Caki2 (cell line): ENCODE data around the gene FUT7. TPM values are rescaled to one million over a fixed set of nuclear protein-coding genes. Genes with fewer than 3 reads are reported as not detected.

Experiments
- DNase-seq: peaks from one replicate; pipeline ENCODE4 v3.0.0-alpha.2; 2015; ENCODE audit warnings: low read depth
- in situ Hi-C: cut with HindIII; loops from 2 replicates; pipeline ENCODE4 v1.10.0; 2016; ENCODE audit warnings: low sequenced_read_pairs, low pct_unique_long_range_greater_than_20kb, mixed read lengths
- total RNA-seq: library from RNA; depleted of rRNA; stranded (reverse); fragments of >200 nt; shearing (Covaris generic); gene quantifications from 2 replicates; pipeline ENCODE4 v1.2.3, GENCODE V29; 2014; ENCODE audit warnings: low replicate concordance; rRNA removed

Gene FUT7, protein sequence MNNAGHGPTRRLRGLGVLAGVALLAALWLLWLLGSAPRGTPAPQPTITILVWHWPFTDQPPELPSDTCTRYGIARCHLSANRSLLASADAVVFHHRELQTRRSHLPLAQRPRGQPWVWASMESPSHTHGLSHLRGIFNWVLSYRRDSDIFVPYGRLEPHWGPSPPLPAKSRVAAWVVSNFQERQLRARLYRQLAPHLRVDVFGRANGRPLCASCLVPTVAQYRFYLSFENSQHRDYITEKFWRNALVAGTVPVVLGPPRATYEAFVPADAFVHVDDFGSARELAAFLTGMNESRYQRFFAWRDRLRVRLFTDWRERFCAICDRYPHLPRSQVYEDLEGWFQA
- not detected in 2 replicates for total RNA-seq

DNA sequence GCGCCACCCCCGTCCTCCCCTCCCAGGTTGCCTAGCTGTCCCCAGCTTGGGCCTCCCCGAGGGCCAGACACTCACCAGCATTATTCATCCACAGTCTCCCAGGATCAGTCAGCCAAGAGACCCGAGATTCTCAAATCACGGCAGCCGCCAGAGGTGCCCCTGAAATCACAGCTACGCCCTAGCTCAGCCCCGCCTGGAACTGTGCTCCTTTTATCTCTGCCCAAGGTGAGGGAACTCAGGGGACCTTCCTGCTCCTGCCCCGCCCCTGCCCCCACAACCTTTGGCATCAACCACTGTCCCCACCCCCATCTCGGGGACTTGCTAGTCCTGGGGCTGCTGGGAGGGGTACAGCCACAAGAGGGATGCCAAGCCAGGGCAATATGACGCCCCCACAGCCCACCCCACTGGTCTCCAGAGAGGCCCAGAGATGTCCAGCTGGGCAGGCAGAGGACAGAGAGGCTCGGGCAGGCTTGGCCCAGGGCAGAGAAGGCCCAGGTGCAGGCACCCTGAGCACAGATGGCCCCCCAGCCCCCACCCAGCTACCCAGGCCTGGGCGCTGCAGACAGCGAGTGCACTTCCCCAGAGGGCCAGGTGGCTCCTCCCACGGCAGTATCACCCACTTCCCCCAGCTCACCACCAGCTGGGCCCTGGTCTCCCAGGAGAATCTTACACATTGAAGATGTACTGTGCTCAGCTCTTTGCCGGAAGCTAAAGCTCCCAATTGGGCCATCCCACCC lies at the start of gene FUT7:
FUT7 (minus strand) TSS at position 185 of the 737 bp plus-strand sequence; CDS start at position 88, 97 bp downstream.
- DNase-seq: no peak
- in situ Hi-C loops: no loop called here

DNA sequence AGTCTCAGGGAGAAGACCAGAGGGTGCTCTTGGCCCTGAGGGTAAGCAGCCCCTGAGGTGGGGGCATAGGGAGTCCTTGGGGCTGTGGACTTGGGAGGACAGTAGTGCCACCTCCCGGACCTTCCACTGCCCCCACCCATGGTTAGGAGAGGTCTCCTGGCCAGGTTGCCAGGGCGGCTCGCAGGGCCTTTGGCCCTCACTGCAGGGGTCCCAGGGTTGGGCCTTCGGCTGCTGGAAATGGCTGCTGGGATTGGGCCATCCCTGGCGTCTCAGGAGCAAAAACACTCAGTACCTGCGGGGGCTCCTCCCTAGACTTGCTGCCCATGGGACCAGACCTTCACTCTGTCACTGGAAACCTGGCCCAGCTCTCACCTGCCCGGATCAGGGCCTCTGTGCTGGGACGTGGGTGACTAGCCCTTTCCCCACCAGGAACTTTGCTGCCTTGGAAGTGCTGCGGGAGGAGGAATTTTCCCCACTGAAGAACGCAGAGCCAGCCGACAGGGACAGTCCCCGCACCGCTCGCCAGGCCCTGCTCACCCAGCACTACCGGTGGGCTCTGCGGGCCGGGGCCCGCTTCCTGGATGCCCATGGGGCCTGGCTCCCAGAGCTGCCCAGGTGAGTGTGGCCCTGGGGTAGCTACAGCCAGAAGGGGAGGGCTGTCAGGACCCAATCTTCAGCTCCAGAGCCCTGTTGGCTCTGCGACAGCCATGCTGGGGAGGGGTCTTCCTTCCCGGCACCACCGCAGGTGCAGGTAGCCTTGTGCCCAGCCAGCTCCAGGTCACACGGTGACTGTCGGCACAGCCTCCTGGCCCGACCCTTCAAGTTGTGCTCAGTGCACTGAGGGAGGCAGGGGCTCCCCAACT lies 48.6 kb upstream of the FUT7 start:
- in situ Hi-C loops: no loop called here
- DNase-seq: no peak

DNA sequence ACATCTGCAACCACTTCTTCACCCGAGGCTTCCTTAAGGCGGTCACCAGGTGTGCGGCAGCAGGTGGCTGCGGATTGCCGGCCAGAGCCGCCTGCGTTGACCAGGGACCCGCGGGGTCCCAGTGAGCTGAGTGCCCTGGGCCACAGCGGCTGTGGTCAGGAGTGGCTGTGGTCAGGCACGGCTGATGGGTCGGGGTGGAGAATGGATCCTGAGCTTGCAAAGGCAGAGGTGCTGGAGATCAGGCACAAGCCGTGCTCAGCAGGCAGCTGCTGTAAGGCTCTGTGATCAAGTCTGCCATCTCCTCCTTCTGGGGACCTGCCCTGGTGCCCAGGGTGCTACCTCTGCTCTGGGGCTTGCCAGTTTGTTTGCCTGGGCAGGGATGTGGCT lies 47.5 kb upstream of the FUT7 start:
- in situ Hi-C loops: no loop called here

GRCh38 chr9:137078701-137079400 lies 47.0 kb upstream of the FUT7 start:
- no peak for DNase-seq
- in situ Hi-C loops: no loop called here

More for the DNA sequence above, 47.5 kb upstream of the FUT7 start:
- no peak for DNase-seq

DNA sequence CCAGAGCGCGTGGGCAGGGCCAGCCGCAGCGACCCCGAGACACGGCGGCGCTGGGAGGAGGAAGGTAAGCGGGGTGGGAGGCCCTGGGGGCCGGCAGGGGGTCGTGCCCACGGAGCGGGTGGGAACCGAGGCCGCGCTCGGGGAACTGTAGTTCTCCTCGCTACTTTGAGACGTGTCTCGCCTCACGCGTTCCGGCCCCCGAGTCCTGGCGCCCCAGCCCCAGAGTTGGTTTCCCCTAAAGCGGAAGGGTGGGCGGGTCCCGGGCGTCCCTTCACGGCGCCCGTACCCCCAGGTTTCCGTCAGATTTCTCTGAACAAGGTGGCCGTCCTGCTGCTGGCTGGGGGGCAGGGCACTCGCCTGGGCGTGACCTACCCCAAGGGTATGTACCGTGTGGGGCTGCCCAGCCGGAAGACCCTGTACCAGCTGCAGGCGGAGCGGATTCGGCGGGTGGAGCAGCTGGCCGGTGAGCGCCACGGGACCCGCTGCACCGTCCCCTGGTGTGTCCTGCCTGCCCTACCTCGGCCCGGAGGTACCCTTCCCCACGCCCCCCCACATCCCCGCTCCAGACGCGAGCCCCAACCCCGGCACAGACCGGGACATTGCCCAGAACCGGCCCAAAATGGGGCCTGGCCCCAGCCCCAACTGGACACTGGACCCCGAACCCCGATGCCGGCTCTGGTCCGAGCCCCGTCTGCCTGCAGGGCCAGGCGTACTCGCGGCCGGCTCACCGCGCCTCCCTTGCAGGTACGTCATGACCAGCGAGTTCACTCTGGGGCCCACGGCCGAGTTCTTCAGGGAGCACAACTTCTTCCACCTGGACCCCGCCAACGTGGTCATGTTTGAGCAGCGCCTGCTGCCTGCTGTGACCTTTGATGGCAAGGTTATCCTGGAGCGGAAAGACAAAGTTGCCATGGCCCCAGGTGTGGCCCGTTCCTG lies 46.1 kb upstream of the FUT7 start:
- in situ Hi-C loops: no loop called here
- no peak for DNase-seq

GRCh38 chr9:137077010-137077747 lies 45.3 kb upstream of the FUT7 start, which contains the start of gene UAP1L1:
TSS of gene UAP1L1 (plus strand) at chr9:137077517. CDS start at chr9:137077533, 16 bp downstream.
- DNase-seq: no peak
- in situ Hi-C loops: no loop called here

DNA sequence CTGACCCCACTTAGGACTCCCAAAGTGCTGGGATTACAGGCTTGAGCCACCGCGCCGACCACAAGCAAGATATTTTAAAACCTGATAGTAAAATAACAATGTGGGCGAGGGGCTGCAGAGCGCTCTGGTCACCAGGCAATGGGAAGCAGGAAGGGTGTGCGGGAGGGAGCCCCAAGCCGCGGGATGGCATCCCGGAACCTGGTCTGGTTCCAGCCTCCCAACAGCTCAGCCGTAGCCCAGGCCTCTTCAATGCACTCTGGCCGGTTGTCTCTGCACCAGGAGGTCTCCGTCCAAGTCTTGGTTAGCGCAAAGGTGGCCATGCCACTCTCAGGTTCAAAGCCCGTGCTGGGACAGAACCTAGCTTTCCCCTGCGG lies 44.7 kb upstream of the FUT7 start:
- in situ Hi-C loops: no loop called here
- DNase-seq: no peak

GRCh38 chr9:137075275-137075775 lies 43.4 kb upstream of the FUT7 start:
- in situ Hi-C loops: no loop called here
- DNase-seq: no peak

GRCh38 chr9:137074657-137075274 lies 42.9 kb upstream of the FUT7 start:
- no peak for DNase-seq
- in situ Hi-C loops: no loop called here

DNA sequence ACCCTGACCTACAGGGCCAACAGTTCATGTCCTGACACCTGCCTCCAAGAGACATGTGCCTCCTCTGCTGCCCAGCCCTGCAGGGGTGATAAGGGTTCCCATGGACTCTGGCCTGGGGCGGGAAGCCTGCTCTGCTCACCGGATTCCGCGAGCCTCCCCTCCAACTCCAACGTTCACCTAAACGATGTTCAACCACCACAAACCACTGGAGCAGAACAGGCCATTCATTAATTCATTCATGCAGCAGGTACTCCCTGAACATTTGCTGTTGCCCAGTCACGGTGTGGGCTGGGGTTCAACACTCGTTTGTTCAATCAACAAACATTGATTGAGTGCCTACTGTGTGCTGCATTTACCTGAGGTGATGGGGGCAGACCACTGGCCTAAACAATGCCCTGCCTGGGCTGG lies 42.1 kb upstream of the FUT7 start:
- in situ Hi-C loops: no loop called here

GRCh38 chr9:137071282-137071681 lies 39.4 kb upstream of the FUT7 start:
- in situ Hi-C loops: no loop called here
- no peak for DNase-seq

More for the DNA sequence above, 42.1 kb upstream of the FUT7 start:
- no peak for DNase-seq

- in situ Hi-C loops: no loop called here
- DNase-seq: no peak
These were observed 39.0 kb upstream of the FUT7 start for GRCh38 chr9:137070906-137071275.

DNA sequence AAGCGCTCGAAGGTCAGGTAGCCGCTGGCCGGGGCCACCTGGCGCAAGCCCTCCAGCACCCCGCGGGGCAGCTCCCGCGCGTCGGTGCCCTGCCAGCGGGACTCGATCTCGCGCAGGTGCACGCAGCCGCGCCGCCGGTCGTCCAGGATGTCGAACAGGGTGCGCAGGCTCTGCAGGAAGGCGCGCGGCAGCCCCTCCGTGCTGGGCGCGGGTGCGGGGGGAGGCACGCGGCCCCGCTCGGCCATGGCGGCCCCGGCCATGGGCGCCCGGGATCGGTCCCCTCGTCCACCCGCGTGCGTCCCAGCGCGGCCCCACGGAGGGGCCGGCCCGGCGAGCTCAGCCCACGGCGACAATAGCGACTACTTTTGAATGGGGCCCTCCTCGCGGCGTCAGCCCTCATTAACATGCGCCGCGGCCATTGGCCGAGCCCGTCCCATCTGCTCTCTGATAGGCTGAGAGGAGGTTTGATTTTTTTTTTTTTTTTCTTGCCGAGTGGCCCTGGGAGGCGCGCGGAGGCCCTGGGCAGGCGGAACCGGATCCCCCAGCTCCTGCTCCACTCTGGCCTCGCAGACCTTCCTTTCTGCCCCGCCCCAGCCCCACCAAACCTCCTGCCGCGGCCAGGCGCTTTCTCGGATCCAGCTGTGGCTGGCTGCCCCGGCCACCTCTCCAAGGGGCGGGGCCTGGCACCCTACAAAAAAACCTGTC lies 38.5 kb upstream of the FUT7 start, which contains the start of gene SAPCD2:
SAPCD2 (minus strand) TSS at position 357 of the 705 bp plus-strand sequence; CDS start at position 260, 97 bp downstream.
- DNase-seq: peak; percentile 96
- in situ Hi-C loops: no loop called here

DNA sequence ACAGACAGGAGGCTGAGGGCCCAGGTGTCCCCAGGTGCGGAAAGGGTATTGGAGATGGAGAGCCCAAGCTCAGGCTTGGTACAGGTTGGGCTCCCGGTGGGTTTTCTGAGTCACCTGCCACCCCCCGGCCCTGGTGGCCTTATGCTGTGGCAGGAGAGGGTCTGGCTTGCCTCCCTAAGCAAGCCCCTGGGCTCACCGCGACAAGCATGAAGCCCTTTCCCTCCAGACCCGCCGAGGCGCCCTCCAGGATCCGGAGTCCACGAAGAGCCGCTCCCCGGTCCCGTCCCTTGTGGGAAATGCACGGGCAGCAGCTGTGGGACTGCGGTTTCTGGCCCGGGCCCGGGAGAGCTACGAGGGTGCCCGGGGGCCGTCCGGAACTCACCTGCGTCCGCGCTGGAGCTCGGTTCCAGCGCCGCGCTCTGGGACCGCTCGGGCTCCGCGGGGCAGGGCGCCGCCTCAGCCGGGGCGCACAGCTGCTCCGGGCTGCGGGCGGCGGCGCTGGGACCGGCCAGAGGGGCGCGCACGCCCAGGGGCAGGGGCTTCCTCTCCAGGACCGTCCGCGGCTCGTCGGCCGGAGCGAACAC lies 37.7 kb upstream of the FUT7 start:
- DNase-seq: no peak
- in situ Hi-C loops: no loop called here
